Subcutaneous adipose tissue (tissue), 4 donors: ENCODE measurements around the gene SPSB1. TPM values are rescaled to one million over a fixed set of nuclear protein-coding genes. Genes with fewer than 3 reads are reported as not detected.

ENCODE experiments used
- CTCF ChIP-seq: fragments of 450-650 bp; IDR thresholded peaks from one replicate; pipeline ENCODE4 v1.5.1; 2016; ENCODE audit warnings: low read depth, mild to moderate bottlenecking, control low read depth, antibody characterized with exemption, moderate library complexity
- total RNA-seq, 4 donors: library from RNA; depleted of rRNA; stranded (reverse); fragments of >200 nt; gene quantifications; one replicate each; pipeline ENCODE4 v1.1.0, GENCODE V29; 2016

The SPSB1 gene
- total RNA-seq, 4 donors from 2014 or later: 39.8 to 87.8 (median 53.6) TPM

GRCh38 chr1:9350013-9350908, 57.6 kb downstream of the SPSB1 start:
- no peak for TF ChIP-seq CTCF

- no peak for TF ChIP-seq CTCF
Observed at GRCh38 chr1:9350960-9351359, 58.3 kb downstream of the SPSB1 start.

GRCh38 chr1:9351654-9352271, 59.1 kb downstream of the SPSB1 start:
- TF ChIP-seq CTCF: no peak

- TF ChIP-seq CTCF: no peak
Observed at GRCh38 chr1:9352377-9353134, 59.9 kb downstream of the SPSB1 start.

- TF ChIP-seq CTCF: no peak
Observed at GRCh38 chr1:9355503-9355902, 62.8 kb downstream of the SPSB1 start.

- TF ChIP-seq CTCF: no peak
Observed at GRCh38 chr1:9356021-9356420, 63.3 kb downstream of the SPSB1 start.

- TF ChIP-seq CTCF: no peak
Observed at GRCh38 chr1:9356829-9357466, 64.3 kb downstream of the SPSB1 start.
